OCI-LY1 (cell line): Measurements from ENCODE around the gene C11orf97.
A peak's percentile ranks its signal among the peaks of the same experiment; 100 is the strongest.

ENCODE experiments used
- CTCF ChIP-seq: fragments of 200-600 bp; sonication (generic), shearing (Covaris generic); IDR thresholded peaks from 2 replicates; pipeline ENCODE4 v1.5.1; 2017; ENCODE audit warnings: mild to moderate bottlenecking, antibody characterized with exemption, low read length, moderate library complexity, mixed read lengths
- EZH2 ChIP-seq: fragments of 200-600 bp; sonication (generic), shearing (Covaris generic); IDR thresholded peaks from 2 replicates; pipeline ENCODE4 v1.8.0; 2017; ENCODE audit warnings: borderline replicate concordance, mixed run types, mild to moderate bottlenecking, antibody characterized with exemption, low read length, moderate library complexity, mixed read lengths

GRCh38 chr11:94521684-94522083, 9.4 kb downstream of the C11orf97 start:
- TF ChIP-seq CTCF (peak; percentile 25; the same call in 1 of the 2 replicates), EZH2 (no peak)
